Measurements from ENCODE around the gene TSSC4. TPM values are rescaled to one million over a fixed set of nuclear protein-coding genes. Genes with fewer than 3 reads are reported as not detected.
A peak's percentile ranks its signal among the peaks of the same experiment; 100 is the strongest.

TSSC4 gene
- total and polyA plus RNA-seq, 9 of the 15 experiments (the other 6 are each of a cell fraction or from before 2014, with no cell fraction given), result 0.41 to 54.2 (median 11.0) TPM

DNA sequence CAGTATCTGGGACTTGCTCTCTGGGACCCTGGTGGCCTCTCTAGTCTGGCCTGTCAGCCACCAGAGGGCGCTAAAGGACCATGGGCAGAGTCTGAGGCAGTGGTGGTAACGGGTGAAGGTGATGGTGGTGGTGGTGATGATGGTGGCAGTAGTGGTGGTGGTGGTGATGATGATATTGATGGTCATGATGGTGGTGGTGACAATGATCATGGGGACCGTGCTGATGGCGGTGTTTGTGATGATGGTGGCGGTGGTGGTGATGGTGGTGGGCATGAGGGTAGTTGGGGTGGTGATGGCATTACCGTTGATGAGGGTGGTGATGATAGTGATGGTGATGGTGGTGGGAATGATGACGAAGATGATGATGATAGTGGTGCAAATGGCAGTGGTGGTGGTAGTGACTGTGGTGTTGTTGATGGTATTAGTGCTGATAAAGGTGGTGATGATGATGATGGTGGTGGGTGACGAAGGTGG, 27.8 kb downstream of the TSSC4 start (continued):
- TF ChIP-seq NCOR1 (IDR thresholded peaks at IDR 0.05) (no peak), CCAR2 (IDR thresholded peaks at IDR 0.05; ENCODE audit: low read depth, low read length) (no peak), SMC3 (conservative IDR thresholded peaks at IDR 0.05; ENCODE audit: insufficient read depth, low read depth, low read length) (peak; percentile 99), GABPA (tag; conservative IDR thresholded peaks at IDR 0.05; ENCODE audit: low read depth) (no peak), XRCC3 (IDR thresholded peaks at IDR 0.05) (no peak), RCOR1 (IDR thresholded peaks at IDR 0.05; ENCODE audit: borderline replicate concordance in 1 of 2, low read depth in 2 of 2, low read length in 2 of 2) (no peak), TGIF2 (CRISPR knock-in tag; IDR thresholded peaks at IDR 0.05) (no peak), EHMT2 (IDR thresholded peaks at IDR 0.05) (peak; percentile 56; the same call in 1 of the 2 replicates), MTA3 (IDR thresholded peaks at IDR 0.05; ENCODE audit: borderline replicate concordance) (no peak), KDM2B (CRISPR knock-in tag; IDR thresholded peaks at IDR 0.05) (no peak), SP2 (IDR thresholded peaks at IDR 0.05; ENCODE audit: extremely low read depth, low read depth, low read length, poor library complexity, severe bottlenecking) (no peak), ZNF75A (CRISPR knock-in tag; IDR thresholded peaks at IDR 0.05) (no peak), BDP1 (IDR thresholded peaks at IDR 0.05; ENCODE audit: insufficient read depth, insufficient read length) (no peak), MCM2 (IDR thresholded peaks at IDR 0.05; ENCODE audit: low read depth) (no peak), MIER1 (IDR thresholded peaks at IDR 0.05; ENCODE audit: low read depth) (no peak), MAFK (IDR thresholded peaks at IDR 0.05; ENCODE audit: low read length) (no peak), PHB2 (IDR thresholded peaks at IDR 0.05; ENCODE audit: low read depth) (peak; percentile 38; the same call in 1 of the 2 replicates), DIDO1 (tag; IDR thresholded peaks at IDR 0.05; ENCODE audit: low read depth) (no peak)
- TF ChIP-seq, protein P1, sequence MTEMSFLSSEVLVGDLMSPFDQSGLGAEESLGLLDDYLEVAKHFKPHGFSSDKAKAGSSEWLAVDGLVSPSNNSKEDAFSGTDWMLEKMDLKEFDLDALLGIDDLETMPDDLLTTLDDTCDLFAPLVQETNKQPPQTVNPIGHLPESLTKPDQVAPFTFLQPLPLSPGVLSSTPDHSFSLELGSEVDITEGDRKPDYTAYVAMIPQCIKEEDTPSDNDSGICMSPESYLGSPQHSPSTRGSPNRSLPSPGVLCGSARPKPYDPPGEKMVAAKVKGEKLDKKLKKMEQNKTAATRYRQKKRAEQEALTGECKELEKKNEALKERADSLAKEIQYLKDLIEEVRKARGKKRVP (CRISPR knock-in tag; IDR thresholded peaks at IDR 0.05), result no peak
- TF ChIP-seq, protein P2, sequence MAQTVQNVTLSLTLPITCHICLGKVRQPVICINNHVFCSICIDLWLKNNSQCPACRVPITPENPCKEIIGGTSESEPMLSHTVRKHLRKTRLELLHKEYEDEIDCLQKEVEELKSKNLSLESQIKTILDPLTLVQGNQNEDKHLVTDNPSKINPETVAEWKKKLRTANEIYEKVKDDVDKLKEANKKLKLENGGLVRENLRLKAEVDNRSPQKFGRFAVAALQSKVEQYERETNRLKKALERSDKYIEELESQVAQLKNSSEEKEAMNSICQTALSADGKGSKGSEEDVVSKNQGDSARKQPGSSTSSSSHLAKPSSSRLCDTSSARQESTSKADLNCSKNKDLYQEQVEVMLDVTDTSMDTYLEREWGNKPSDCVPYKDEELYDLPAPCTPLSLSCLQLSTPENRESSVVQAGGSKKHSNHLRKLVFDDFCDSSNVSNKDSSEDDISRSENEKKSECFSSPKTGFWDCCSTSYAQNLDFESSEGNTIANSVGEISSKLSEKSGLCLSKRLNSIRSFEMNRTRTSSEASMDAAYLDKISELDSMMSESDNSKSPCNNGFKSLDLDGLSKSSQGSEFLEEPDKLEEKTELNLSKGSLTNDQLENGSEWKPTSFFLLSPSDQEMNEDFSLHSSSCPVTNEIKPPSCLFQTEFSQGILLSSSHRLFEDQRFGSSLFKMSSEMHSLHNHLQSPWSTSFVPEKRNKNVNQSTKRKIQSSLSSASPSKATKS (CRISPR knock-in tag; IDR thresholded peaks at IDR 0.05), result no peak
- TF ChIP-seq, protein P3, sequence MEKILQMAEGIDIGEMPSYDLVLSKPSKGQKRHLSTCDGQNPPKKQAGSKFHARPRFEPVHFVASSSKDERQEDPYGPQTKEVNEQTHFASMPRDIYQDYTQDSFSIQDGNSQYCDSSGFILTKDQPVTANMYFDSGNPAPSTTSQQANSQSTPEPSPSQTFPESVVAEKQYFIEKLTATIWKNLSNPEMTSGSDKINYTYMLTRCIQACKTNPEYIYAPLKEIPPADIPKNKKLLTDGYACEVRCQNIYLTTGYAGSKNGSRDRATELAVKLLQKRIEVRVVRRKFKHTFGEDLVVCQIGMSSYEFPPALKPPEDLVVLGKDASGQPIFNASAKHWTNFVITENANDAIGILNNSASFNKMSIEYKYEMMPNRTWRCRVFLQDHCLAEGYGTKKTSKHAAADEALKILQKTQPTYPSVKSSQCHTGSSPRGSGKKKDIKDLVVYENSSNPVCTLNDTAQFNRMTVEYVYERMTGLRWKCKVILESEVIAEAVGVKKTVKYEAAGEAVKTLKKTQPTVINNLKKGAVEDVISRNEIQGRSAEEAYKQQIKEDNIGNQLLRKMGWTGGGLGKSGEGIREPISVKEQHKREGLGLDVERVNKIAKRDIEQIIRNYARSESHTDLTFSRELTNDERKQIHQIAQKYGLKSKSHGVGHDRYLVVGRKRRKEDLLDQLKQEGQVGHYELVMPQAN (IDR thresholded peaks at IDR 0.05; ENCODE audit: borderline replicate concordance), result peak; percentile 42; the same call in 1 of the 2 replicates
- TF ChIP-seq, protein P4, sequence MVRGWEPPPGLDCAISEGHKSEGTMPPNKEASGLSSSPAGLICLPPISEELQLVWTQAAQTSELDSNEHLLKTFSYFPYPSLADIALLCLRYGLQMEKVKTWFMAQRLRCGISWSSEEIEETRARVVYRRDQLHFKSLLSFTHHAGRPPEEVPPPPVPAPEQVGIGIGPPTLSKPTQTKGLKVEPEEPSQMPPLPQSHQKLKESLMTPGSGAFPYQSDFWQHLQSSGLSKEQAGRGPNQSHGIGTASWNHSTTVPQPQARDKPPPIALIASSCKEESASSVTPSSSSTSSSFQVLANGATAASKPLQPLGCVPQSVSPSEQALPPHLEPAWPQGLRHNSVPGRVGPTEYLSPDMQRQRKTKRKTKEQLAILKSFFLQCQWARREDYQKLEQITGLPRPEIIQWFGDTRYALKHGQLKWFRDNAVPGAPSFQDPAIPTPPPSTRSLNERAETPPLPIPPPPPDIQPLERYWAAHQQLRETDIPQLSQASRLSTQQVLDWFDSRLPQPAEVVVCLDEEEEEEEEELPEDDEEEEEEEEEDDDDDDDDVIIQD (CRISPR knock-in tag; IDR thresholded peaks at IDR 0.05), result no peak
- TF ChIP-seq, protein P5, sequence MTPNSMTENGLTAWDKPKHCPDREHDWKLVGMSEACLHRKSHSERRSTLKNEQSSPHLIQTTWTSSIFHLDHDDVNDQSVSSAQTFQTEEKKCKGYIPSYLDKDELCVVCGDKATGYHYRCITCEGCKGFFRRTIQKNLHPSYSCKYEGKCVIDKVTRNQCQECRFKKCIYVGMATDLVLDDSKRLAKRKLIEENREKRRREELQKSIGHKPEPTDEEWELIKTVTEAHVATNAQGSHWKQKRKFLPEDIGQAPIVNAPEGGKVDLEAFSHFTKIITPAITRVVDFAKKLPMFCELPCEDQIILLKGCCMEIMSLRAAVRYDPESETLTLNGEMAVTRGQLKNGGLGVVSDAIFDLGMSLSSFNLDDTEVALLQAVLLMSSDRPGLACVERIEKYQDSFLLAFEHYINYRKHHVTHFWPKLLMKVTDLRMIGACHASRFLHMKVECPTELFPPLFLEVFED (CRISPR knock-in tag; conservative IDR thresholded peaks at IDR 0.05), result peak; percentile 87

All from K562 (cell line).